K562 (cell line): ENCODE data around the gene NRXN2. TPM values are rescaled to one million over a fixed set of nuclear protein-coding genes. Genes with fewer than 3 reads are reported as not detected.

ENCODE experiments used
- ATAC-seq: fragments of 200-7000 bp; cut with Tn5 transposase; 3 replicates; pipeline ENCODE4 v1.9.1; 2020; ENCODE audit warnings: moderate library complexity
- BruUV-seq: library from RNA; stranded (reverse); fragments of 400-500 nt; replicated peaks from 2 replicates; lab custom pipeline; 2021; lab: Mats Ljungman, UMichigan
- CTCF ChIA-PET: fragments of 300-600 bp; formaldehyde crosslinking; extraction: SDS; loops from one replicate; lab custom pipeline; 2021; ENCODE audit warnings: low intra/inter-chr PET ratio; lab: Yijun Ruan, JAX
- POLR2A ChIA-PET: fragments of 300-600, 350-650 bp; sonication (Branson Sonifier 250); formaldehyde crosslinking; extraction: SDS; loops from one replicate; lab custom pipeline; 2021; ENCODE audit warnings: antibody characterized with exemption, inconsistent platforms; lab: Yijun Ruan, JAX
- DNase-seq, 4 experiments: peaks; one replicate each; pipeline versions ENCODE4 v3.0.0 to v3.0.0-alpha.2; 2011 to 2018; ENCODE audit warnings: low spot score in 3 of 4, mixed read lengths in 3 of 4; ENCODE audit errors: extremely low read depth in 1 of 4
- FAIRE-seq: peaks from 2 replicates; lab custom pipeline; 2011; peaks lifted over from hg19 to GRCh38; lab: Jason Lieb, UNC
- H2AFZ ChIP-seq: 2 replicates; pipeline ENCODE4 v1.6.0; 2011; ENCODE audit warnings: low read depth, low read length, control low read depth, inconsistent platforms
- H3K27ac ChIP-seq: fragments of 200-600 bp; 3 replicates; pipeline ENCODE4 v1.8.0; 2011; ENCODE audit warnings: low read depth, mild to moderate bottlenecking, control low read depth, inconsistent platforms, low read length, moderate library complexity, mixed read lengths; ENCODE audit errors: extremely low read depth
- H3K27me3 ChIP-seq, 2 experiments: fragments of 300-600 bp in 1 of 2; 2 replicates in 1 of 2; 3 replicates in 1 of 2; pipeline versions ENCODE4 v1.6.0 to v1.8.0; 2011; ENCODE audit warnings: inconsistent platforms in 2 of 2, low read length in 2 of 2, mild to moderate bottlenecking in 1 of 2, mixed read lengths in 1 of 2, moderate library complexity in 1 of 2; ENCODE audit not compliant: control insufficient read depth in 2 of 2, insufficient read depth in 2 of 2
- H3K36me3 ChIP-seq: fragments of 300-600 bp; 3 replicates; pipeline ENCODE4 v1.8.0; 2011; ENCODE audit warnings: mild to moderate bottlenecking, low read length, inconsistent platforms; ENCODE audit not compliant: control insufficient read depth, insufficient read depth
- H3K4me1 ChIP-seq, 2 experiments: fragments of 200-600 bp in 1 of 2; replicated peaks in 1 of 2; 2 replicates in 1 of 2; 3 replicates in 1 of 2; pipeline versions ENCODE4 v1.5.1 to v1.8.0; 2011; ENCODE audit warnings: inconsistent platforms in 2 of 2, low read length in 2 of 2, mild to moderate bottlenecking in 1 of 2, mixed read lengths in 1 of 2, moderate library complexity in 1 of 2; ENCODE audit not compliant: control insufficient read depth in 2 of 2, insufficient read depth in 2 of 2
- H3K4me2 ChIP-seq: 2 replicates; pipeline ENCODE4 v1.6.1; 2011; ENCODE audit warnings: low read length, control low read depth, inconsistent platforms, mixed read lengths; ENCODE audit not compliant: insufficient read depth
- H3K4me3 ChIP-seq: fragments of 200-600 bp; sonication (generic), shearing (Covaris generic); 2 replicates; pipeline ENCODE4 v1.5.1; 2016; ENCODE audit warnings: control low read depth, inconsistent platforms
- H3K79me2 ChIP-seq: fragments of 200-600 bp; 3 replicates; pipeline ENCODE4 v1.8.0; 2011; ENCODE audit warnings: low read length, inconsistent platforms; ENCODE audit not compliant: control insufficient read depth, insufficient read depth
- H3K9ac ChIP-seq, 2 experiments: 2 replicates each; pipeline versions ENCODE4 v1.6.0 to v1.6.1; 2011; ENCODE audit warnings: low read depth in 2 of 2, low read length in 2 of 2, control low read depth in 1 of 2, inconsistent platforms in 1 of 2, mild to moderate bottlenecking in 1 of 2, mixed read lengths in 1 of 2; ENCODE audit not compliant: insufficient read depth in 1 of 2
- H3K9me1 ChIP-seq: one replicate; pipeline ENCODE4 v1.6.0; 2011; ENCODE audit warnings: inconsistent platforms, mild to moderate bottlenecking, low read length, moderate library complexity; ENCODE audit not compliant: control insufficient read depth, insufficient read depth
- H3K9me3 ChIP-seq: replicated peaks from 2 replicates; pipeline ENCODE4 v1.5.1; 2011; ENCODE audit warnings: low read depth, low read length, inconsistent platforms; ENCODE audit not compliant: control insufficient read depth, insufficient read depth
- H4K20me1 ChIP-seq: replicated peaks from 2 replicates; pipeline ENCODE4 v1.6.1; 2011; ENCODE audit warnings: low read length, inconsistent platforms, mixed read lengths; ENCODE audit not compliant: control insufficient read depth, insufficient read depth
- FOXK1 ChIP-seq: sonication (generic); formaldehyde crosslinking; IDR thresholded peaks from 2 replicates; pipeline ENCODE4 v1.8.0; 2022; ENCODE audit warnings: missing genetic modification reagents, mild to moderate bottlenecking, borderline replicate concordance
- MYNN ChIP-seq, 2 experiments: sonication (generic); formaldehyde crosslinking in 1 of 2; IDR thresholded peaks; 2 replicates each; pipeline versions ENCODE4 v1.5.0 to v1.6.1; 2016 to 2020; ENCODE audit warnings: antibody characterized with exemption in 1 of 2, missing genetic modification reagents in 1 of 2
- NR2C1 ChIP-seq, 2 experiments: fragments of 450-650 bp; IDR thresholded peaks; 2 replicates each; pipeline ENCODE4 v1.6.1; 2017; ENCODE audit warnings: mild to moderate bottlenecking in 2 of 2, antibody characterized with exemption in 1 of 2, inconsistent platforms in 1 of 2, missing compliant biosample characterization in 1 of 2, missing genetic modification characterization in 1 of 2
- NR2C2 ChIP-seq, 2 experiments: fragments of 200-800 bp in 1 of 2; sonication (Bioruptor generic) in 1 of 2; sonication (generic) in 1 of 2; formaldehyde crosslinking in 1 of 2; IDR thresholded peaks; 2 replicates each; pipeline versions ENCODE4 v1.6.1 to v1.8.0; 2016 to 2022; ENCODE audit warnings: mild to moderate bottlenecking in 1 of 2, missing compliant biosample characterization in 1 of 2, missing genetic modification characterization in 1 of 2, missing genetic modification reagents in 1 of 2
- ZFPM2 ChIP-seq: fragments of 250-450 bp; sonication (Bioruptor Pico); IDR thresholded peaks from 2 replicates; pipeline ENCODE4 v1.5.1; 2022; ENCODE audit warnings: mild to moderate bottlenecking
- WGBS: fragments of 100-300 bp; shearing (Covaris generic); methylation state at CpG from one replicate; pipeline ENCODE4 v1.1.6; 2016; ENCODE audit warnings: low coverage, mixed read lengths; ENCODE audit not compliant: insufficient coverage; ENCODE audit errors: missing lambda C conversion rate; 5-methylcytosine and 5-hydroxymethylcytosine counted together
- in situ Hi-C: fragments of 300-500 bp; cut with MboI; formaldehyde crosslinking; loops from 4 replicates; pipeline ENCODE4 v1.15.0; 2018; ENCODE audit warnings: inconsistent platforms, mixed read lengths
- intact Hi-C: fragments of 100-400 bp; cut with micrococcal nuclease; formaldehyde crosslinking; loops from 2 replicates; pipeline ENCODE4 v1.14.2; 2022
- polyA plus RNA-seq, 8 experiments: library from polyadenylated mRNA; depleted of rRNA in 4 of 8; stranded (reverse) in 5 of 8; unstranded in 3 of 8; fragments of >200 nt; fragmentation: Nextera tagmentation in 2 of 8; fragmentation: Illumina TruSeq in 1 of 8; extraction: Ambion mirVana in 2 of 8; extraction: Trizol in 1 of 8; gene quantifications; 2 replicates each; pipeline versions ENCODE4 v1.2.1 to v1.2.3, GENCODE V29; 2011 to 2014; ENCODE audit warnings: inconsistent platforms in 1 of 8, missing spikeins in 1 of 8
- total RNA-seq, 7 experiments: library from RNA; depleted of rRNA in 6 of 7; stranded (reverse); fragments of >200 nt in 6 of 7; fragmentation: Illumina TruSeq in 2 of 7; extraction: Trizol in 2 of 7; gene quantifications; 2 replicates each; pipeline versions ENCODE4 v1.2.1 to v1.2.3, GENCODE V29; 2011 to 2021; ENCODE audit warnings: low replicate concordance in 1 of 7
- TF ChIP-seq, protein P1 (sequence below), 2 experiments: fragments of 450-650 bp in 1 of 2; sonication (generic) in 1 of 2; formaldehyde crosslinking in 1 of 2; IDR thresholded peaks in 1 of 2; conservative IDR thresholded peaks in 1 of 2; 2 replicates each; pipeline versions ENCODE4 v1.6.1 to v1.8.1; 2016 to 2023; ENCODE audit warnings: mild to moderate bottlenecking in 2 of 2, moderate library complexity in 2 of 2, inconsistent platforms in 1 of 2, missing genetic modification reagents in 1 of 2

NRXN2 gene
- total and polyA plus RNA-seq, 9 of the 15 experiments (the other 6 are each of a cell fraction or from before 2014, with no cell fraction given): 0.07 to 0.47 (median 0.15) TPM; not detected in 4

DNA sequence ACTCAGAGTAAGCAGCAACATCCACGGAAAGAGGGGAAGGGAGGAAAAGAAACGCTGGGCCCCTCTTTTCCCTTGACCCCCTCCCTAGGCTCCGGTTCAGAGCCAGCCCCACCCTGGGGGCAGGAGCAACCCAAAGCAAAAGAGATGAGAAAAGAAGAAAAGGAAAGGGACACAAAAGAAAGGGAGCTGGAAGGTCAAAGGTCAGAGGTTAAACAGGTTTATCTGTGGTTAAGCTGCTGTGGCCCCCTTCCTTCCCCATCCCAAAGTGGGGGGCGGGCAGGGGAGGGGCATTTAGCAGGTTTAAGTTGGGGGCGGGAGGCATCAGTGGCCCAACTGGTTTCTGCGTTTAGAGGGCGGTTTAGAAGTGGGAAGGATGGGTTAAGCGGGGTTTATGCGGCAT lies 96.4 kb downstream of the NRXN2 start:
- no TSS peak for BruUV-seq
- intact Hi-C loops: no loop called here
- peaks cover 6 to 16% of the 10 kb centered on the region in 2 experiments; a peak in 4 of 5 replicates for H3K4me1 ChIP-seq
- 35% methylated on average over 7 of the region's 9 CpGs for WGBS
- FAIRE-seq (no peak), ATAC-seq (no peak), DNase-seq (no peak)
- POLR2A ChIA-PET: interaction anchor here (0.6 kb wide), 1 partner anchor 60 kb away, joined by 3 read pairs; no protein-coding TSS in a partner anchor
- no peak overlapping the region for H2AFZ ChIP-seq
- CTCF ChIA-PET: no interaction called here
- H3K9me1 ChIP-seq: no peaks in the 10 kb centered on the region
- H3K4me2 ChIP-seq: no peak overlapping the region
- no peaks in the 10 kb centered on the region for H3K9me3 ChIP-seq
- in situ Hi-C loops: no loop called here
- no peak overlapping the region for H3K27ac ChIP-seq
- no peaks in the 10 kb centered on the region for H3K36me3 ChIP-seq
- no peak overlapping the region for H3K9ac ChIP-seq
- no peaks in the 10 kb centered on the region for H3K79me2 ChIP-seq
- TF ChIP-seq NR2C2 (CRISPR knock-in tag; IDR thresholded peaks at IDR 0.05) (peak; percentile 69; the same call in 1 of the 2 replicates), NR2C2 (tag; IDR thresholded peaks at IDR 0.05) (peak; percentile 91), ZFPM2 (no peak), FOXK1 (CRISPR knock-in tag) (0 out of 2 replicates have a peak, but pooled peaks have one; percentile 35), MYNN (IDR thresholded peaks at IDR 0.05) (no peak), MYNN (CRISPR knock-in tag; IDR thresholded peaks at IDR 0.05) (no peak), NR2C1 (IDR thresholded peaks at IDR 0.05) (peak; percentile 92), NR2C1 (tag; IDR thresholded peaks at IDR 0.05) (peak; percentile 90)
- TF ChIP-seq, protein P1, sequence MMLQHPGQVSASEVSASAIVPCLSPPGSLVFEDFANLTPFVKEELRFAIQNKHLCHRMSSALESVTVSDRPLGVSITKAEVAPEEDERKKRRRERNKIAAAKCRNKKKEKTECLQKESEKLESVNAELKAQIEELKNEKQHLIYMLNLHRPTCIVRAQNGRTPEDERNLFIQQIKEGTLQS (IDR thresholded peaks at IDR 0.05): no peak
- TF ChIP-seq, protein P1 (CRISPR knock-in tag; conservative IDR thresholded peaks at IDR 0.05): no peak
- no peak overlapping the region for H3K4me3 ChIP-seq
- peaks cover 5% of the 10 kb centered on the region for H4K20me1 ChIP-seq
- peaks cover 0 to 26% of the 10 kb centered on the region in 2 experiments; a peak in 2 of 5 replicates for H3K27me3 ChIP-seq
